H9 (cell line): Measurements from ENCODE around the gene PEX19. TPM values are rescaled to one million over a fixed set of nuclear protein-coding genes. Genes with fewer than 3 reads are reported as not detected.

Experiments used
- DNase-seq: peaks from one replicate; pipeline ENCODE4 v3.0.0-alpha.2; 2017
- H2AFZ ChIP-seq: one replicate; pipeline ENCODE4 v1.6.1; 2013; ENCODE audit warnings: mild to moderate bottlenecking, low read length, control low read depth, moderate library complexity
- H2AK5ac ChIP-seq: 2 replicates; pipeline ENCODE4 v1.6.1; 2013; ENCODE audit warnings: low read length, control low read depth, mixed read lengths; ENCODE audit not compliant: insufficient read length
- H2BK120ac ChIP-seq: one replicate; pipeline ENCODE4 v1.6.1; 2013; ENCODE audit warnings: low read depth, mild to moderate bottlenecking, low read length, control low read depth, inconsistent platforms; ENCODE audit not compliant: poor library complexity, severe bottlenecking
- H2BK12ac ChIP-seq: 2 replicates; pipeline ENCODE4 v1.6.1; 2013; ENCODE audit warnings: low read length, control low read depth, mixed read lengths, low read depth; ENCODE audit not compliant: insufficient read length
- H2BK15ac ChIP-seq: 2 replicates; pipeline ENCODE4 v1.6.1; 2013; ENCODE audit warnings: low read depth, low read length, control low read depth
- H2BK20ac ChIP-seq: one replicate; pipeline ENCODE4 v1.6.1; 2013; ENCODE audit warnings: low read depth, mild to moderate bottlenecking, low read length, control low read depth, inconsistent platforms; ENCODE audit not compliant: poor library complexity, severe bottlenecking
- H2BK5ac ChIP-seq: 2 replicates; pipeline ENCODE4 v1.6.1; 2013; ENCODE audit warnings: low read length, control low read depth, mixed read lengths; ENCODE audit not compliant: insufficient read length
- H3K14ac ChIP-seq: 2 replicates; pipeline ENCODE4 v1.6.1; 2013; ENCODE audit warnings: low read length, control low read depth; ENCODE audit not compliant: insufficient read depth
- H3K18ac ChIP-seq: 2 replicates; pipeline ENCODE4 v1.6.1; 2013; ENCODE audit warnings: low read depth, mild to moderate bottlenecking, mixed read lengths, low read length, control low read depth; ENCODE audit not compliant: insufficient read length
- H3K23ac ChIP-seq: 2 replicates; pipeline ENCODE4 v1.6.1; 2013; ENCODE audit warnings: low read length, control low read depth, mixed read lengths, low read depth; ENCODE audit not compliant: insufficient read length
- H3K23me2 ChIP-seq: 2 replicates; pipeline ENCODE4 v1.6.1; 2013; ENCODE audit warnings: low read depth, mild to moderate bottlenecking, mixed read lengths, low read length, control low read depth; ENCODE audit not compliant: insufficient read length, poor library complexity, severe bottlenecking
- H3K27ac ChIP-seq: 2 replicates; pipeline ENCODE4 v1.5.1; 2013; ENCODE audit warnings: low read length, control low read depth, mixed read lengths, low read depth; ENCODE audit not compliant: insufficient read length
- H3K27me3 ChIP-seq: 2 replicates; pipeline ENCODE4 v1.6.1; 2013; ENCODE audit warnings: low read length, control low read depth, inconsistent platforms; ENCODE audit not compliant: insufficient read depth
- H3K4ac ChIP-seq: 2 replicates; pipeline ENCODE4 v1.6.1; 2013; ENCODE audit warnings: low read depth, mild to moderate bottlenecking, control low read depth, inconsistent platforms, low read length, moderate library complexity
- H3K4me1 ChIP-seq: 2 replicates; pipeline ENCODE4 v1.6.1; 2013; ENCODE audit warnings: low read length, control low read depth, inconsistent platforms; ENCODE audit not compliant: insufficient read depth
- H3K4me2 ChIP-seq: 2 replicates; pipeline ENCODE4 v1.6.1; 2013; ENCODE audit warnings: low read length, control low read depth, mixed read lengths; ENCODE audit not compliant: insufficient read length, insufficient read depth
- H3K56ac ChIP-seq: 2 replicates; pipeline ENCODE4 v1.6.1; 2013; ENCODE audit warnings: low read depth, mild to moderate bottlenecking, mixed read lengths, low read length, control low read depth; ENCODE audit not compliant: insufficient read length
- H3K79me1 ChIP-seq: 2 replicates; pipeline ENCODE4 v1.6.1; 2013; ENCODE audit warnings: low read depth, mild to moderate bottlenecking, moderate library complexity, low read length, control low read depth, inconsistent platforms; ENCODE audit not compliant: insufficient read depth, poor library complexity, severe bottlenecking
- H3K79me2 ChIP-seq: 2 replicates; pipeline ENCODE4 v1.6.1; 2013; ENCODE audit warnings: low read length, control low read depth, inconsistent platforms; ENCODE audit not compliant: insufficient read depth
- H3K9ac ChIP-seq: 2 replicates; pipeline ENCODE4 v1.6.1; 2013; ENCODE audit warnings: low read length, control low read depth, mixed read lengths; ENCODE audit not compliant: insufficient read length; ENCODE audit errors: extremely low read depth
- H3K9me3 ChIP-seq: one replicate; pipeline ENCODE4 v1.6.1; 2013; ENCODE audit warnings: low read depth, low read length, inconsistent platforms; ENCODE audit not compliant: control insufficient read depth
- H3T11ph ChIP-seq: one replicate; pipeline ENCODE4 v1.6.1; 2013; ENCODE audit warnings: mild to moderate bottlenecking, low read length, control low read depth, inconsistent platforms
- H4K20me1 ChIP-seq: one replicate; pipeline ENCODE4 v1.6.1; 2013; ENCODE audit not compliant: control insufficient read depth, insufficient read length, insufficient read depth
- H4K5ac ChIP-seq: 2 replicates; pipeline ENCODE4 v1.6.1; 2013; ENCODE audit warnings: low read depth, mild to moderate bottlenecking, mixed read lengths, low read length, control low read depth; ENCODE audit not compliant: insufficient read length
- H4K8ac ChIP-seq: replicated peaks from 2 replicates; pipeline ENCODE4 v1.6.1; 2013; ENCODE audit warnings: low read length, control low read depth, mixed read lengths, low read depth; ENCODE audit not compliant: insufficient read length
- H4K91ac ChIP-seq: 2 replicates; pipeline ENCODE4 v1.6.1; 2013; ENCODE audit warnings: low read depth, mild to moderate bottlenecking, moderate library complexity, mixed read lengths, low read length, control low read depth; ENCODE audit not compliant: insufficient read length
- H3K27ac Mint-ChIP-seq, 3 experiments: 2 replicates in 2 of 3; 3 replicates in 1 of 3; pipeline ENCODE4 v1.8.0; 2020 to 2021; ENCODE audit warnings: mixed read lengths in 3 of 3, mild to moderate bottlenecking in 1 of 3, moderate library complexity in 1 of 3
- H3K27me3 Mint-ChIP-seq: 2 replicates; pipeline ENCODE4 v1.8.0; 2021; ENCODE audit warnings: low read depth, mild to moderate bottlenecking, moderate library complexity, mixed read lengths
- H3K36me3 Mint-ChIP-seq, 3 experiments: 2 replicates in 2 of 3; 3 replicates in 1 of 3; pipeline ENCODE4 v1.8.0; 2020 to 2021; ENCODE audit warnings: low read depth in 3 of 3, mixed read lengths in 3 of 3; ENCODE audit not compliant: insufficient read depth in 1 of 3
- H3K4me1 Mint-ChIP-seq, 2 experiments: 2 replicates each; pipeline ENCODE4 v1.8.0; 2020; ENCODE audit warnings: mixed read lengths in 2 of 2
- H3K4me3 Mint-ChIP-seq, 2 experiments: 2 replicates in 1 of 2; 3 replicates in 1 of 2; pipeline ENCODE4 v1.8.0; 2020 to 2021; ENCODE audit warnings: mild to moderate bottlenecking in 2 of 2, mixed read lengths in 2 of 2, moderate library complexity in 1 of 2
- H3K9me3 Mint-ChIP-seq, 2 experiments: 2 replicates in 1 of 2; 3 replicates in 1 of 2; pipeline ENCODE4 v1.8.0; 2020; ENCODE audit warnings: mild to moderate bottlenecking in 2 of 2, mixed read lengths in 2 of 2, moderate library complexity in 1 of 2
- CTCF ChIP-seq: fragments of 200-600 bp; sonication (generic); conservative IDR thresholded peaks from 3 replicates; pipeline ENCODE4 v1.8.0; 2021; ENCODE audit warnings: antibody characterized with exemption, mild to moderate bottlenecking
- total RNA-seq: library from RNA; stranded (reverse); gene quantifications from 2 replicates; pipeline ENCODE4 v1.2.1, GENCODE V29; 2021

The PEX19 gene
- total RNA-seq, 1 experiment from 2014 or later = 92.7 TPM

DNA sequence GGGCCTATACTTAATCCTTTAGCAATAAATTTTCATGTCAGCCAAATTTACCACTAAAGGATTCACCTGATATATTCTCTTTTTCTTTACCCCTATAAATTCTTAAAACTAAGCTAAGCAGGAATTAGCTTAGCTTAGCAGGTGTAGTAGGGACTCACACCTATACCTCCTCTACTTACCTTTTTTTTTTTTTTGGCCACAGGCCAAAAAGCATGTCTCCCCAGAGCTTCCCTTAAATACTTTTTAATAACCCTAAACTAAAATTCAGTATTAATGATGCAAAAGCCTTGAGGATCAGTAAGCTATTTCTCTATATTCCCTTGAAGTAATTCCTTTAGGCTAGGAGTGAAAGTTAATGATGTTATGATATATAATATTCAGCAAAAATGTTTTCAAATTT, 56.5 kb downstream of the PEX19 start:
- no peaks in the 10 kb centered on the region for H3K27me3 Mint-ChIP-seq
- H3K9ac ChIP-seq = no peak overlapping the region
- H2BK12ac ChIP-seq = no peak overlapping the region
- no peak overlapping the region for H2BK15ac ChIP-seq
- no peak for DNase-seq
- H3K4ac ChIP-seq = no peak overlapping the region
- H2BK5ac ChIP-seq = no peak overlapping the region
- no peak overlapping the region for H4K8ac ChIP-seq
- H3K27ac Mint-ChIP-seq = no peak overlapping the region
- H3K56ac ChIP-seq = no peak overlapping the region
- H3K23me2 ChIP-seq = no peaks in the 10 kb centered on the region
- no peak overlapping the region for H2AFZ ChIP-seq
- H3K27ac ChIP-seq = no peak overlapping the region
- no peak overlapping the region for H3K18ac ChIP-seq
- H3K27me3 ChIP-seq = no peaks in the 10 kb centered on the region
- H3K79me2 ChIP-seq = no peaks in the 10 kb centered on the region
- no peak overlapping the region for H2BK120ac ChIP-seq
- no peak overlapping the region for H2BK20ac ChIP-seq
- no peak overlapping the region for H4K91ac ChIP-seq
- TF ChIP-seq CTCF = no peak
- no peak overlapping the region for H3K14ac ChIP-seq
- H4K5ac ChIP-seq = no peak overlapping the region
- H4K20me1 ChIP-seq = no peaks in the 10 kb centered on the region
- H3K4me1 ChIP-seq = no peaks in the 10 kb centered on the region
- H3K9me3 ChIP-seq = no peaks in the 10 kb centered on the region
- no peak overlapping the region for H3T11ph ChIP-seq
- H3K4me3 Mint-ChIP-seq = no peak overlapping the region
- no peak overlapping the region for H3K4me2 ChIP-seq
- no peaks in the 10 kb centered on the region for H3K79me1 ChIP-seq
- H3K23ac ChIP-seq = no peak overlapping the region
- H3K9me3 Mint-ChIP-seq = no peaks in the 10 kb centered on the region
- no peaks in the 10 kb centered on the region for H3K4me1 Mint-ChIP-seq
- H3K36me3 Mint-ChIP-seq = peaks cover 23 to 55% (median 44%) of the 10 kb centered on the region in 3 experiments; a peak in 6 of 7 replicates
- H2AK5ac ChIP-seq = no peak overlapping the region
